Astrocyte (in vitro differentiated cells and primary cell): ENCODE measurements around the gene CEMP1.

ENCODE experiments used
- CTCF ChIP-seq: IDR thresholded peaks from 2 replicates; pipeline ENCODE4 v1.5.1; 2011; ENCODE audit warnings: low read depth, mild to moderate bottlenecking, inconsistent platforms, low read length, moderate library complexity; ENCODE audit not compliant: insufficient read depth
- EZH2 ChIP-seq: IDR thresholded peaks from 2 replicates; pipeline ENCODE4 v1.6.1; 2012; ENCODE audit warnings: mild to moderate bottlenecking, low read length, inconsistent platforms; ENCODE audit not compliant: insufficient read depth

DNA sequence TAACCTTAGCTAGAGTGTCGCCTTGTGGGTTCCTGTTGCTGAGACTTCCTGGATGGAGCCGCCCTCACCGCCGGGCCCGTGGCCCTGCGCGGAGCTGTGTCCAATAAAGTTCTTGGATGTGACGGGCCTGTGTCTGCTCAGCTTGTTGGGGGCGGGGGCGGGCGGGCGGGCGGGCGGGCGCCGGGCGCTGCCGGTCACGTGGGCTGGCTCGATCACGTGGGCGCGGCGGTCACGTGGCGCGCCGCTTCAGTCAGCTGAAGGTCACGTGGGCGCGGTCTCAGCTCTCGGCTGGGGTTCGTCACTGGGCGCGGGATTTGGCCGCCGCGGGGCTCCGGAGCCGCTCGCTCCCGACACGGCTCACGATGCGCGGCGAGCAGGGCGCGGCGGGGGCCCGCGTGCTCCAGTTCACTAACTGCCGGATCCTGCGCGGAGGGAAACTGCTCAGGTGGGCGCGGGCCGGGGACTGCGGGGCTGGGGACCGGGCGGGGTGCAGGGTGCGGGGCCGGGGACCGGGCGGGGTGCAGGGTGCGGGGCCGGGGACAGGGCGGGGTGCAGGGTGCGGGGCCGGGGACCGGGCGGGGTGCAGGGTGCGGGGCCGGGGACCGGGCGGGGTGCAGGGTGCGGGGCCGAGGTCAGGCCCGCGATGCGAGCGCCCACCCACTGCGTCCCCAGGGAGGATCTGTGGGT lies 11.0 kb downstream of the CEMP1 start, which contains the start of gene AMDHD2:
- no peak for TF ChIP-seq CTCF
- TF ChIP-seq EZH2: no peak
